PC-9 (cell line): ENCODE measurements around the gene CADM1.

ENCODE experiments used
- CTCF ChIP-seq: fragments of 200-600 bp; sonication (generic); conservative IDR thresholded peaks from 2 replicates; pipeline ENCODE4 v1.6.1; 2017; ENCODE audit warnings: mixed run types, antibody characterized with exemption, mild to moderate bottlenecking, moderate library complexity
- EZH2 ChIP-seq: fragments of 200-600 bp; sonication (generic); IDR thresholded peaks from 2 replicates; pipeline ENCODE4 v1.8.0; 2017; ENCODE audit warnings: antibody characterized with exemption, low read depth

GRCh38 chr11:115524572-115524971, 20.4 kb upstream of the CADM1 start:
- TF ChIP-seq CTCF (no peak), EZH2 (no peak)
